ENCODE data around the gene NSUN5.

DNA sequence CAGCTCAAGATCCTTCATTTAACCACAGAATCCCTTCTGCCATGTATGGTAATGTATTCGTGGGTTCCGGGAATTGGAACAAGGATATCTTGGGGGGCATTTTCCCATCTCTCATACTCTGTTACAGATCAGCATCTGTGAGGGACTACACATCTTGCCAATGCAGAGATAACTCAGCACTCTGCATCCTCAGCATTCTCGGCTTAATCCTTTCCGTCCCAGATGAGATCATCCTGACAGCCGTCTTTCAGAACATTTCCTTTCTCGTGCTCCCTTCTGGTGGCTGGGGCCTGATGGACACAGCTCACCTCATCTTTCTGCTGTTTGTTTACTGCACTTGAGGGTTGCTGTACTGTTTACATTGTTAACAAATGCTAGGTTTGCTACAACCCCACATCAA is 44.6 kb upstream of the NSUN5 start:
- TF ChIP-seq, protein P1, sequence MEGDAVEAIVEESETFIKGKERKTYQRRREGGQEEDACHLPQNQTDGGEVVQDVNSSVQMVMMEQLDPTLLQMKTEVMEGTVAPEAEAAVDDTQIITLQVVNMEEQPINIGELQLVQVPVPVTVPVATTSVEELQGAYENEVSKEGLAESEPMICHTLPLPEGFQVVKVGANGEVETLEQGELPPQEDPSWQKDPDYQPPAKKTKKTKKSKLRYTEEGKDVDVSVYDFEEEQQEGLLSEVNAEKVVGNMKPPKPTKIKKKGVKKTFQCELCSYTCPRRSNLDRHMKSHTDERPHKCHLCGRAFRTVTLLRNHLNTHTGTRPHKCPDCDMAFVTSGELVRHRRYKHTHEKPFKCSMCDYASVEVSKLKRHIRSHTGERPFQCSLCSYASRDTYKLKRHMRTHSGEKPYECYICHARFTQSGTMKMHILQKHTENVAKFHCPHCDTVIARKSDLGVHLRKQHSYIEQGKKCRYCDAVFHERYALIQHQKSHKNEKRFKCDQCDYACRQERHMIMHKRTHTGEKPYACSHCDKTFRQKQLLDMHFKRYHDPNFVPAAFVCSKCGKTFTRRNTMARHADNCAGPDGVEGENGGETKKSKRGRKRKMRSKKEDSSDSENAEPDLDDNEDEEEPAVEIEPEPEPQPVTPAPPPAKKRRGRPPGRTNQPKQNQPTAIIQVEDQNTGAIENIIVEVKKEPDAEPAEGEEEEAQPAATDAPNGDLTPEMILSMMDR (conservative IDR thresholded peaks at IDR 0.05; ENCODE audit: low read depth, low read length), result no peak
- TF ChIP-seq EZH2 (IDR thresholded peaks at IDR 0.05; ENCODE audit: borderline replicate concordance, low read depth, low read length, poor library complexity, severe bottlenecking), result no peak

All from A673 (cell line).